A172 (cell line): Measurements from ENCODE around the gene NFAT5. TPM values are rescaled to one million over a fixed set of nuclear protein-coding genes. Genes with fewer than 3 reads are reported as not detected.
"Not testable (repeated sequence)": the region's sequence is repeated elsewhere in the genome, so short reads cannot be mapped to it uniquely, and the experiment has no call there.

Source experiments
- DNase-seq: peaks from one replicate; pipeline ENCODE4 v3.0.0-alpha.2; 2015; ENCODE audit warnings: low spot score
- total RNA-seq: library from RNA; depleted of rRNA; stranded (reverse); fragments of >200 nt; shearing (Covaris generic); gene quantifications from 2 replicates; pipeline ENCODE4 v1.2.3, GENCODE V29; 2014

NFAT5 gene
- total RNA-seq, 1 experiment from 2014 or later: 11.1 TPM

GRCh38 chr16:69595127-69596036, 29.6 kb downstream of the NFAT5 start:
- DNase-seq: no peak

- DNase-seq: no peak
These were observed 31.0 kb downstream of the NFAT5 start for GRCh38 chr16:69596801-69597200.

GRCh38 chr16:69598045-69598444, 32.3 kb downstream of the NFAT5 start:
- DNase-seq: no peak

GRCh38 chr16:69599731-69600130, 34.0 kb downstream of the NFAT5 start:
- no peak for DNase-seq

- no peak for DNase-seq
These were observed 34.4 kb downstream of the NFAT5 start for GRCh38 chr16:69600202-69600601.

GRCh38 chr16:69601250-69601649, 35.5 kb downstream of the NFAT5 start:
- DNase-seq: no peak

GRCh38 chr16:69606985-69607384, 41.2 kb downstream of the NFAT5 start:
- DNase-seq: no peak

- no peak for DNase-seq
These were observed 41.9 kb downstream of the NFAT5 start for GRCh38 chr16:69607674-69608073.

- DNase-seq: no peak
These were observed 44.6 kb downstream of the NFAT5 start for GRCh38 chr16:69610356-69610755.

- no peak for DNase-seq
These were observed 45.4 kb downstream of the NFAT5 start for GRCh38 chr16:69611103-69611640.

GRCh38 chr16:69613378-69614154, 47.8 kb downstream of the NFAT5 start:
- DNase-seq: no peak

- no peak for DNase-seq
These were observed 49.8 kb downstream of the NFAT5 start for GRCh38 chr16:69615528-69615927.

- no peak for DNase-seq
These were observed 50.3 kb downstream of the NFAT5 start for GRCh38 chr16:69616082-69616481.

- no peak for DNase-seq
These were observed 52.5 kb downstream of the NFAT5 start for GRCh38 chr16:69618307-69618706.

- DNase-seq: no peak
These were observed 53.0 kb downstream of the NFAT5 start for GRCh38 chr16:69618721-69619120.

GRCh38 chr16:69619514-69619913, 53.7 kb downstream of the NFAT5 start:
- no peak for DNase-seq

- no peak for DNase-seq
These were observed 54.8 kb downstream of the NFAT5 start for GRCh38 chr16:69620573-69620972.

- DNase-seq: no peak
These were observed 55.5 kb downstream of the NFAT5 start for GRCh38 chr16:69621225-69621624.

- no peak for DNase-seq
These were observed 60.5 kb downstream of the NFAT5 start for GRCh38 chr16:69626256-69626655.

- DNase-seq: no peak
These were observed 67.1 kb downstream of the NFAT5 start for GRCh38 chr16:69632828-69633227.

GRCh38 chr16:69633375-69633774, 67.6 kb downstream of the NFAT5 start:
- no peak for DNase-seq

GRCh38 chr16:69636563-69637146, 70.9 kb downstream of the NFAT5 start:
- DNase-seq: not testable (repeated sequence)
